DMS153 treated with DMSO at 0.1 percent for 48 hours (cell line): ENCODE results near the gene NACC1.

Source experiments
- DNase-seq: peaks from one replicate; lab custom pipeline; 2025; ENCODE audit not compliant: unreplicated experiment; lab: John Stamatoyannopoulos, UW

NACC1 gene

DNA sequence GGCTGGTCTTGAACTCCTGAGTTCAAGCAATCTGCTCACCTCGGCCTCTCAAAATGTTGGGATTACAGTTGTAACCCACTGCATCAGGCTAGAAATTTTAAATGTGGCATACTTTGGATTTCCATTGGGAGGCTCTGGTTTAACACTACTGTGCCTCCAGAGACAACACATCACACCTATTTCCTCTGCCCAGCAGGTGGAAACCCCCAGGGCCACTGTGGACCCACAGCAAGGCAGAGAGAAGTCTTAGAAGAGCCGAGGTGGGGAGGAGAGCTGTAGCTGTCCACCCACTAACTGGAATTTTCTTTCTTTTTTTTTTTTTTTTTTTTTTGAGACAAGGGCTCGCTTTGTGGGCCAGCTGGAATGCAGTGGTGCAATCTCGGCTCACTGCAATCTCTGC, 71.5 kb downstream of the NACC1 start:
- DNase-seq, result no peak
